Erythroblast (primary cell): ENCODE results near the gene KCNK6.

Source experiments
- GATA1 ChIP-seq: IDR thresholded peaks from 2 replicates; pipeline ENCODE4 v1.6.1; 2011; ENCODE audit warnings: low read depth, mild to moderate bottlenecking, control low read depth, low read length, moderate library complexity
- POLR2A ChIP-seq: IDR thresholded peaks from 2 replicates; pipeline ENCODE4 v1.6.1; 2011; ENCODE audit warnings: mild to moderate bottlenecking, low read length

DNA sequence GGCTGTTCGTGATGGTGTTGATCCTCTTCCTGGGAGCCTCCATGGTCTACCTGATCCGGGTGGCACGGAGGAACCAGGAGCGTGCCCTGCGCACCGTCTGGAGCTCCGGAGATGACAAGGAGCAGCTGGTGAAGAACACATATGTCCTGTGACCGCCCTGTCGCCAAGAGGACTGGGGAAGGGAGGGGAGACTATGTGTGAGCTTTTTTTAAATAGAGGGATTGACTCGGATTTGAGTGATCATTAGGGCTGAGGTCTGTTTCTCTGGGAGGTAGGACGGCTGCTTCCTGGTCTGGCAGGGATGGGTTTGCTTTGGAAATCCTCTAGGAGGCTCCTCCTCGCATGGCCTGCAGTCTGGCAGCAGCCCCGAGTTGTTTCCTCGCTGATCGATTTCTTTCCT is 27.8 kb upstream of the KCNK6 start:
- TF ChIP-seq POLR2A (no peak), GATA1 (no peak)
